Fibroblast of skin of right quadriceps (primary cell): ENCODE measurements around the gene CMTM8.

Source experiments
- DNase-seq: peaks from one replicate; pipeline ENCODE4 v3.0.0-alpha.2; 2013

Gene CMTM8

DNA sequence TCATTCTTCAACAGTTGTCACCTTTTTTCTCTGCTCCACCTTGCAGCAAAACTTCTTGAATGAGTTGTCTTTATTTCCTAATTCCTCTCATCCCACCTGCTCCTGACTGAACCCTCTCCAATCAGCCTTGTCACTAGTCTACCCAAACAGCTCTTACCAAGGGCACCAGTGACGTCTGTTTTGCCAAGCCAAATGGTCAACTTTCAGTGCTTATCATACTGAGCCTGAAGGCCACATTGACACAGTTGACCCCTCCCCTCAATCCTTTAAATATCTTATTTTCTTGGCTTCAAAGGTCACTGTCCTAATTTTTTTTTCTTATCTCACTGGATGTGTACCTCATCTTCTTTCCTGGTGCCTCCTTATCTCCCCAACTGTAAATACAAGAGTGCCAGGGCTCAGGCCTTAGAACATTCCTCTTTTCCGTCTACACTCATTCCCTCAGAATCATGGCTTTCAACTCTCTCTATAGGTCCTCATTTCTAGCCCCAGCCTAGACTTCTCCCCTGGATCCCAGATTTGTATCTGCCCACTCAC, 43.2 kb downstream of the CMTM8 start:
- DNase-seq: no peak

DNA sequence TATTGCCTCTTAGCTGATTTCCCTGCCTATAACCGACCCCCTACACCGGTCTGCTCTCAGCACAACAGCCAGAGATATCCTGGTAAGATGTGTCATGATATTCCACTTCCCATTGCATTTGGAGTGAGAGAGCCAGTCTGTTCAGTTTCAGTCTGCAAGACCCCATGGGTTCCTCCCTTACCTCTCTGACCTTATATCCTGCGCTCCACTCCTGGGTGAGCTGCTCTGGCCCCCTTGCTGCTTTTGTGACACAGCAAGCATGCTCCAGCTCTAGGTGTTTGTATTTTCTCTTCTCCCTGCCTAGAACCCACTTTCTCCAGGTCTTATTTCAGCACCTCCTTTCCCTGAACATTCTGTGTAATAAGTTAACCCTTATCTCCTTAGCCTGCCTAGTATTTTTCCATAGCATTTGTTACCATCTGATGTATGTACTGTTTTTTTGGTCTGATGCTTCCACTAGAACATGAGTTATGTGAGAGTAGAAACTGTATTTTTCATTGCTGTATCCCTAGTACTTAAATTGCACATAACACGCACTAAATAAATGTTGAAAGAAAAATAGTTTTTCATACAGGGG, 44.2 kb downstream of the CMTM8 start:
- no peak for DNase-seq

DNA sequence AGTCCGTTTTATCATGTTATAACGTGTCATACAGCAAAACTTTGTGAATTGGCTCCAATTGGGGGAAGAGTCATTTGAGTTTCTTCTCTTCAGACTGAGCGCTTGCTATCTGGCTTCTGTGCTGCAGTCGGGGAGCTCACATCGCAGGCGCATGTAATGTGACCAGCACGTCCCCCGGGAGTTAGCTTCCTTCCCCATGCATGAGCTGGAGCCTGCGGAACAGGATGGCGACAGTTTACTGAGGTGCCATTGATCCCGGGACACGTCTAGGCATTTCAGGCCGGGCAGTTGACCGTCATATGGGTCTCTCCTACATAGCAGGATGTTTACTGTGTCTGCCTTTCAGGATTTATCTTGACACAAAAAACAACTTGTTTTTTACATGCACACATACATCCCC, 44.8 kb downstream of the CMTM8 start:
- no peak for DNase-seq

DNA sequence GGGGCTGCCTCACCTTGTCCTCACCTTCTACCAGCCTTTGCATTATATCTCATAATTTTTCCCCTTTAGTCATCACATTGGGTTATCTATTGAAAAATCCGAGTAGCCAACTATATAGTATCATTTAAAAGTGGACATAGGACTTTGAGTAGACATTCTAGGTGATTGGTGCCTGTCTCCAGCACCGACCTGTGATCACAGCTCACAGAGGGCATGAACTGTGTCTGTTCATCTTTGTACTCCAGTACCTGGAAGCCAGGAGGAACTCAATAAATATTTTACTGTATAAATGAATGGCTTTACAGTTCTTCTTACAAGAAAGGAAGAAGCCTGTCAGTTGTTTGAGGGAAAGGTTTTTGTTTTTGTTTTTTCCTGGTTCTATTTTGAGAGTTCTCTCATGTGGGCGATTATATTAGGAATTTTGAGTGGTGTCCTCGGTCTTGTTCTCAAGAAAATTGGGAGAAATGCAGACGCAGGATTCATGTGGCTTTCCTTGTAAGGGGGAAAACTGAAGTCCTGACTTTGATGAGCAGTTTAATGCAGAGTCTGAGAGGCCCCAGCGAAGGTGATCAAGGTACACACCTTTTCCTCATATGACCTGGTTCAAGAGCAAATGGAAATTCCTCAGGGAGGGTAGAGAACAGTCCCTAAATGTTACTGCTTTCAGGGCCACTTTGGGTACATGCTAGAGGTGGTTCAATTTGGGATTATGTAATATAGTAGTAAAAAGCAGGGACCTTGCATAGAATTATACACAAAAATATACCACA, 46.1 kb downstream of the CMTM8 start:
- no peak for DNase-seq

DNA sequence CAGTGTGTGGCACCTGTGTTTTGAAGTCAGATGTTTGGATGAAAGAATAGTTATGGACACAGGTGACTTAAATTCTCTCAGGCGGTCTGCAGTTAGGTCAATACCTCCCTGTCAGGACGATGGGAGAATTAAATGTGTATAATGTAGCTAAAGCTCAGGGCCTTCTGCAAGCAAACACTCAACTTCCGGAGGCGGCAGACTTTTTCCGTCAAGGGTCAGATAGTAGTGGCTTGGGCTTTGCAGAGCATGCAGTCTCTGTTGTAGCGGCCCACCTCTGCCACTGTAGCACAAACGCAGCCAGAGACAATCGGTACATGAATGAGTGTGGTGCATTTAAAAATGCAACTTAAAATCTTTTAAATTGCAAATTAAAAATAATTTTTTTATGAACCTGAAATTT, 47.4 kb downstream of the CMTM8 start:
- no peak for DNase-seq

DNA sequence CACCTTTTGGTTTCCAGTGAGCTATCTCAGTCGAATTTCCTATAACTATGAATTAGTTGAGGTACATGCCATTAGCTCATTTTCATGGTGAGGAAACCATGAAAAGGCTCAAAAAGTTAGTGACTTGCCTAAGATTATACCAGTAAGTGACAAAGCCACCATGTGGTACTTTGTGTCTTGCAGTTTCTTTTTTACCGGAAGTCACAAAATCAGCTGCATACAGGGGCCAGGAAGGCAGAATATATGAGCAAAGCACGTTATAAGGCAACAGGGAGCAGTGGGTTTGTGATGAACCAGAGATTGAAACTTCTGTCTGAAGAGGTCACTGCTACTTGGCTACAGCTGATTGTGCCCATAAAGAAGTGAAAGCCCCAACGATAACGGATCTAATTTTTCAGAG, 50.3 kb downstream of the CMTM8 start:
- DNase-seq: no peak

DNA sequence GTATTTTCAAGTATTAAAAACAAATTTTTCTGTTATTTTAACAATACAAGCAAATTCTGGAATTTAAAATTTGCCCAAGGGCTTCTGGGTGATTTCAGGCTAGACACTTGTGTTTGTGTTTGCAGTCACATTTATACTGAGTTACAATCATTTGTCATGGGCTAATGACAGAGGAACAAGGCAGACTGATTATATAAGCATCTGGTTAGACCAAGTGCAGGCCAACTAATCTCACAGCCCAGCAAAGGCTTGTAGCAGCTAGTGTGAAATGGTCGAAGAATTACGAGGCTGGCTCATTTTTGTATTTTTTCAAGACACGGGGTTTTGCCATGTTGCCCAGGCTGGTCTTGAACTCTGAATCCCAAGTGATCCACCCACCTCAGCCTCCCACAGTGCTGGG, 52.1 kb downstream of the CMTM8 start:
- DNase-seq: no peak

DNA sequence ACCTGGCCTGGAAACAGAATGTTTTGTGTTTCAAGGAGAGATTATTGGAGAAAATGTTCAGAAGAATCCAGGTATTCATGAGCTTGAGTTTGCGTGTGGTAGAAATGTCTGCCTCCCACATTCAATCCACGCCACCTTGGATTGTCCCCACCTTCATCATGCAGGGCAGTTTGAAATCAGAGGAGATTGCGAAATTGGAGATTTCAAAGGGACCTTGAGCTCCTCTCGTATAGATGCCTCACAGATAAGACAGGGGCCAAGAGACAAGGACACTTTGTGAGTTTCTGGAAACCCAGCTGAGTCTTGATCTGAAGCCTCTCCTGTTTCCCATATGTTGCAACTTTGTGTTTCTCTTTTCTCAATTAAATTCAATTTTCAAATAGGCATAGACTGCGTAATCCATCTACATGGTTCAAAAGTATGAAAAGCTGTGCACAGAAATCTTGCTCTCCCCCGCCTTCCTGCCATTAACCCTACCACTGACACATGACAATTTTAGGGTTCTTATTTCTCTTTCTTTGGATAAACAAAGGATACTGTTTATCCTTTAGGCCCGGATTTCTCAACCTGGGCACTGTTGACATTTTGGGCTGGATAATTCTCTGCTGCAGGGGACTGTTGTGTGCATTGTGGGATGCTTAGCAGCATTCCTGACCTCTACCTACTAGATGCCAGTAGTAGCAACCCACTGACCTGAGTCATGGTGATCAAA, 53.8 kb downstream of the CMTM8 start:
- no peak for DNase-seq

DNA sequence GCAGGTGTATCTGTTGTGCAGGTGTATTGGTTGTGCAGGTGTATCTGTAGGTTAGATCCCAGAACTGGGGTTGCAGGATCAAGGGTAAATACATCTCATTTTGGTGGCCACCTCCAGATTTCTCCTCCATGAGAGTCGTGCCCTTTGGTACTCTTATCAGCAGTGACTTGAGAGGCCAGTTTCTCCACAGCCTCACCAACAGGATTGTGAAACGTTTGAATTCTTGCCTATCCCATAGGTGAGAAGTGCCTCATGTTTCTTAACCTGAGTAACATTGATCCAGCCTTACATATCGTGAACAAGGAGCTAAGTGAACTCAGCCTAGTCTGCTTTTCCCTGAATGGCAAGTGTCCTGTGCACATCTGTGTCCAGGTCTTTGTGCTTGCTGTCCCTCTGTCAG, 55.4 kb downstream of the CMTM8 start:
- no peak for DNase-seq

DNA sequence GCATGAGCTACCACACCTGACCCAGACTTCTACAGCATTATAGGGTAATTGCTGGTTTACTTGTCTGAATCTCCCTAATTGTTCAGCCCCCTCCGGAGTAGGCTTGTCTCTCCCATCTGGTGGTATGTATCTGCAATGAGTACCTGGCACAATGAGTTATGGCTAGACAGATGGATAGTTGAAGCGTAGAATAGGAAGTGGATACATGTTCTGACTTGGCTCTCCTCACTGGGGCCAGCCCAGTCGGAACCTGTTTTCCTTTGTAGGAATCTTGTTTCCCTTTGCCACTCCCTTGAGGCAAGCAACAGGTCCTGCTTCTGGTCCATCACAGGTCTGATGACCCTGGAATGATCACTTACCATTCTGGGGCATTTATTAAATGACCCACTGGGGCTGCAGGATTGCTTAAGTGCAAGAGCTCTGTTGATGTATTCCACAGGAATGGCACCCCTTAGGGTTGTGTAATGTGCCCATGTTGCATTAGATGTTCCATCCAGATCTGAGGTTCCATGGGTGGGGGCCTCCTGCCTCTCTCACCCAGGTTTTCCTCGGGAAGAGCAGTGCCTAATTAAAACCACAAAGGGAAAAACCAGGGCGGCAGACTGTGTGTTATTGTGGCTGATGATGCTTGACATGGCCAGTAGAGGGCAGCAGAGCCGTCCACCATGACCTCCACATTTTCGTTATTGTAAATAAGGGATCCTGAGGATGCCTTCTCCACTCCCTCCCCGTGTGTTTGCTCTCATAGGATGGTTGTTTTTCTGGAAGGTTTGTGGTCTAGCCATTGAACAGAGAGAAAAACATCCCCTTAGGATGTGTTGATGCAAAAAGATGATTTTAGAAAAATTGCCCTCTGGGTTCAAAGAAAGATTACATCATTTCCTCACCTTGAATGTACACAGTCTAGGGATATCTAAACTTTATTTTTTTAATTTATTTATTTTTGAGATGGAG, 58.0 kb downstream of the CMTM8 start:
- peak; percentile 48 for DNase-seq

DNA sequence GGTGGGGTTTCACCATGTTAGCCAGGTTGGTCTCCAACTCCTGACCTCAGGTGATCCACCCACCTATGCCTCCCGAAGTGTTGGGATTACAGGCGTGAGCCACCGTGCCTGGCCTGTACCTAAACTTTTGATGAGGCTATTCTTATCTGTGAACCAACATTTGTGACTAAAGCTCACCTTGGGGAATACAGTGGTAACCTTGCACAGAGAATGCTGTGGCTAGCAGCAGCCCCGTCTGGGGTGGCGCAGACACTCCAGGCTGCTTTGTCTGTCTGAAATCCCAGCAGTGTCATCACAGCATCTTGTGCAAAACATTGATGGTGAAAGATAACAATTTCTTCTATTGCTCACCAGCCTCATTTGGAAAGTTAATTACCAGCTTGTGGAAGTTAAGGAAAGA, 58.9 kb downstream of the CMTM8 start:
- DNase-seq: no peak

DNA sequence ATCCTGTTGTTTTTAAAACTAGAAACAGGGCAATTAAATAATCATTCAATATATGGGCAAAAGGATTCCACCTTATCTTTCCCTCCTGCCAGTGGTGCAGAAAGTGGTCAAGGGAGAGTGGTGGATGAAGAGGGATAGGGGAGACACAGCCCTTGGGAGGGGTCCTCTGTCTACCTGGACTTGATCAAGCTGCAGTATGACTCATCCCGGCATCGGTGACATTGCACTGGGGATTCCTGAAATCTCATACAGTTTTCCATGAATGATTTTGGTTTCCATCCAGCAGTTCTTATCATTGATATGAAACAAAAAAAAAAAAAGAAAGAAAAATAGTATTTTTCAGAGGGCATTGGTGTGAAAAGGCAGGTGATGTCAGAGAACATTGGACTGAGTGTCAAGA, 62.9 kb downstream of the CMTM8 start:
- DNase-seq: no peak

DNA sequence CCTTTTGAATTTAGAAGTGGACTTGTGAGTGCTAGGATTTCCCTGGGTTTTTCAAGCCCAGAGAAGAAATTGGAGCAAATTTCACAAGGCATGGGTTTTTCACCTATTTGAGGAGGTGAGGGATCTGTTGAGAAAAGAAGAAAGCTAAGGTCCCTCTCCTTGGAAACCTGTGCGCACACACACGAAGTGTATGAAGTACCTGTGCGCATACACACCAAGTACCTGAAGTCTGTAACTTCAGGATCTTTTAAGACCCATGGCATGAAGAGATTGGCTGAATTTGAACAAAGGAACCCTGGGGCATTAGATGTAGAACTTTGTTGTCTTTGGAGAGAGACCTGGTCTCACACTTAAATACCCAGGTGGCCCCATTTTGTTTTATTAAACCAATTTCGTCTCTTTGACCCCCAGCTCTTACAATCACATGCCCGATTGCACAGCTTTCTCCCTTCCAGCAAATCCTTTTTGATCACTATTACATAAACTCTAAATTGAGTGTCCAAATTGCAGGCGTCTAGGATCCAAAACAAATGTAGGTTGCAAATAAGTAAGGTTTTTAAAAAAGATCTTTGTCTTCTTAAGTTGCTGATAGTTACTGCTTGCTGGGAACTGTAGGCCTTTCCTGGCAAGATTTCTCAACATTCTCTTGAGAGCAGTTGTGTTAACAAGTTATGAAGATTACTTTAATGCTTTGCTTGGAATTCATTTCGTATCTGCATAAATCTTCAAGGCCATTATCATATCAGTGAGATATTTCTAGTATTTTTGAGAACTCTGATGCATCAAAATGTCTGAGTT, 64.3 kb downstream of the CMTM8 start:
- DNase-seq: no peak

DNA sequence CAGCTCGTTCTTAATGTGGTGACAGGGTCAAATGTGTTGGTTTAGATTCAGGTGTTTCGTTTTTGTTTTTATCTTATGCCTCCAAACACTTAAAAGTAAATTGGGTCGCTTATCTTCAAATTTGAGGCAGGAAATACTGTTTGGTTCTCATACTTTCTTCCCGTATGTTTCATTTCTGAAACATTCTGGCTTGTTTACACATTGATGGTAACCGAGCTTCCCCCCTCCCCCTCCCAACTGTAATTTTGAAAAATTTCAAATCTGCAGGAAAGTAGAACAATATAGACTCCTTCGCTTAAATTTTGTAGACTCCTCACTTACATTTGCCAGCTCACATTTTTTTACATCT, 64.9 kb downstream of the CMTM8 start:
- no peak for DNase-seq

DNA sequence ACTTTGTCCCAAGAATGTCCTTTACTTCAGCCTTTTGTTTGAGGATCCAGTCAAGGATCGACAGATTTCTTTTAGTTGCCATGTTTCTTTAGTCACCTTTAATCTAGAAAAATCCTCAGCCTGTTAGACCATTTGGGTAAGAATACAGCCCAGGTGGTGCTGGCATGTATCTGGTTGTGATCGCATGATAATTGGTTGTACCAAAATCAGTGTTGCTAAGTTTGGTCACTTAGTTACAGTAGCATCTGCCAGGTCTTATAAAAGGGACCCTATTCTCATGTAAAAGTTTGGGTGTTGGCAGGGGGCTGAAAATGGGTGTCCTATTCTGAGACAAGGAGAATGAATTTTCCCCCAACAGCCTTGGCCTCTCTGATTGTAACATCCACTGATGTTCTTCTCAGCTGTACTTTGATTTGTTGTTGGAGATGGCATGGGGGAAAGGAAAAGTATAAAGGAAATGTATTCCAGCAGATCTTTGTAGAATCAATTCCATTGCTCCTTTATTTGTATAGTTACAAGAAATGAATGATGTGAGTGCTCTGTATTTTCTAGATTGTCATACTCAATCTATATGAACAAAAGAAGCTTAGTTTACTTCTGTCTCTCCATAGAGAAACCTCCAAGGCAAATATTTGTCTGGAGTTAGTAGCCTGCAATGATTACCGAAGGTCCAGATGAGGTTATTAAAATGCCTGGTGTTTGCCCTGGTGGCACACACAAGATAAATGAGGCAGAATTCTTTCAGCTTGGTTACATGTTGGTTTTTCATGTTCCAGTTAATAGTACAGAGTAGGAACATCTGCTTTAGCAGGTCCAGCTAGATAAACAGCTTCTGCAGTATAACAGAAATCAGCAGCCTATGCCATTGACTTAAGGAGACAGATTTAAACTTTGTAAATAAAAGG, 65.7 kb downstream of the CMTM8 start:
- DNase-seq: no peak

DNA sequence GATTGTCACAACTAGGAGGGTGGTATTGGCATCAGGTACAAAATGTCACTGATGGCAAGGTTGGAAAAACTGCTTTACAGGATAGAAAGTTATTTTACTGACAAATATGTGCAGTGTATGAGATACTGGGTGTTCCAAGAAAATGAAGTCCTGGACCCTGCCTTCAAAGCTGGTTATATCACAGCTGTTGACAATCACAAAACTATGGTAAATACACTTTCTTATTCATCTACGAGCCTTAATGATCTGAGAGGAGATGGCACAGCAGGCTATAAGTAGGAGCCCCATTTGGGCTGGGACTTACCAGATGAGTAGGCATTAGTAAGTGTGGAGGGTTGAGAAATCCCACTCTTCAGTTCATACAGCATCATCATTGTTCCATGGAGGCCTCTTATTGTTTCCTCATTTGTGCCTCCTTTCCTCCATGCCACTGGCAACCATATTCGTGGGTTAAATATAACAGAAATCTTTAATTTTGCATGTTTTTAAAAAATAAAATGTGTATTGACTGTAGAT, 66.9 kb downstream of the CMTM8 start:
- no peak for DNase-seq

DNA sequence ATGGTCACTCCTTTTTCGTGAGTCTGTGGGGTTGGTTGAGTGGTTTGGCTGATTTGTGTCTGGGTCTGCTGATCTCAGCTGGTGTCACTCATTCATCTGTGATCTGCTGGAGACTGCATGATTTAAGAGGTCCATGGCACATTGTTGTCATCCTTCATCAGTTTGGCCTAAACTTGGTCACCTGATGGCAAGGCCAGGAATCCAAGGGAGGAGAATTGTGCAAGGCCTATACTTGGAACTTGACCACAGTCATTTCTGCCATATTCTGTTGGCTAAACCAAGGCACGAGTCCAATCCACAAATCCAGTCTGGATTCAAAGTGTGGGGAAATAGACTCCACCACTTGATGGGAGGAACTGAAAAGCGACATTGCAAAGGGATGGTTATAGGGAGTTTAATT, 67.6 kb downstream of the CMTM8 start:
- no peak for DNase-seq

DNA sequence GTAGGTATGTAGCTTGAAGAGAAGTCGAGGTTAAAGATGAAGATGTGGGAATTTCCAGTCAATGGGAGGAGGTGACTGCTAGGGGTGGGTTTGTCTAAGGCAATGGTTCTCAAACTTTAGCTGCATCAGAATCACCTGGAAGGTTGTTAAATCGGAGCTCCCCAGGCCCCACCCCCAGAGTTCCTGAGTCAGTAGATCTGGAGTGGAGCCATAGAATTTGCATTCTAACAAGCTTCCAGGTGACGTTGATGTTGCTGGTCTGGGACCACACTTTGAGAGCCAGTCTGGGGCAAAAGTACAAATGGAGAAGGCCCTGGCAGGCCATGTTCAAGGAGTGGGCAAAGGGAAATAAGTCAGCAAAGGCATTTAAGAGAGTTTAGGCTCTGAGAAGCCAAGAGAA, 69.1 kb downstream of the CMTM8 start:
- DNase-seq: no peak

DNA sequence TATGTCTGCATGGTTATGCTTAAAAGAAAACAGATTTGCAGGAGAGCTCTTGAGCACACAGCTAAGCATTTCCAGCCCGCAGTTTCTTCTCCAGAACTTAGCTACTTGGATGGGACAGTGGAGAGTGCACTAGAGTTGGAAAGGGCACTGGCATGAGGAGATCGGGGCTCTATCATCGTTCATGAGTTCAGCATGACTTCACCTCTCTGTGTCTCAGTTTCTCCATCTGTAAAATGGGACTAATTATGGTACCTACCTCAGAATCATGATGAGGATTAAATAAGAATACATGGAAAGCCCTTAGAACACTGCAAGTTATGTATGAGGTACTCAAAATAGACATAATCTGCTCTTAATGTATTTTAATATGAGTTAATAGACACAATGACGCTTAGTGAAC, 69.9 kb downstream of the CMTM8 start:
- no peak for DNase-seq

DNA sequence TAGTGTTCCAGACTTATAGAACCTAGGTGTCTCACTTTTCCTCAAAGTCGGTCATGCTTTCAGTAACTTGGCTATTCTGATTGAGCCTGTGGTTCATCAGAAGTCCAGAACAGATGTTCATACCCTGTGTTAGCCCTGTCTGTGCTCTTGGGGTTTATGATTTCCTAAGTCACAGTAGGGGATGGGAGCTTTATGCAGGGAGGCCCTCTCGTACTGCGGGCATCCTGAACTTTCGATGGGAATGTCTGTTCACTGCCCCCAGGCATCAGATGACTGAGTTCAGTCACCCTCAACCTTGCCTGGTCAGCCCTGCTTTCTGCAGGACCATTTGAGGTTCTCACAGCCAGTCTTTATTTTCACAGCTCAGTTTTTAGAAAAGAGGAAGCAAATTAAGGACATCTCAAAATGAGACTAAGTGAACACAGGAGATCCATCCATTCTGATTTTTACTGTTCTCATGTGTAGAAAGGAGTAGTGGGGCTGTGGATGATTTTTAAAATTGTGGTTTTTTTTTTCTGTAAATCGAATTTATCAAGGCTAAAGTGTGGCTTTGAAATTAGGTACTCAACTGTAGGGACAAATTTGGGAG, 71.3 kb downstream of the CMTM8 start:
- DNase-seq: no peak
